ENCODE data around the gene TSSC4.

Gene TSSC4

GRCh38 chr11:2378527-2379210 lies 21.9 kb upstream of the TSSC4 start:
- H3K36me3 ChIP-seq: no peaks in the 10 kb centered on the region
- no peak for TF ChIP-seq CTCF (IDR thresholded peaks at IDR 0.05)
- H3K27ac ChIP-seq: no peak overlapping the region
- no peaks in the 10 kb centered on the region for H3K9me3 ChIP-seq
- H3K4me1 ChIP-seq (ENCODE audit: control insufficient read depth in 1 of 2, insufficient read depth in 1 of 2, low read depth in 1 of 2, low read length in 1 of 2): peaks cover 6 to 9% of the 10 kb centered on the region in 2 experiments
- H3K27me3 ChIP-seq: peaks cover 54% of the 10 kb centered on the region
- no peak overlapping the region for H3K4me3 ChIP-seq (ENCODE audit: low read depth in 1 of 2, low read length in 1 of 2)

DNA sequence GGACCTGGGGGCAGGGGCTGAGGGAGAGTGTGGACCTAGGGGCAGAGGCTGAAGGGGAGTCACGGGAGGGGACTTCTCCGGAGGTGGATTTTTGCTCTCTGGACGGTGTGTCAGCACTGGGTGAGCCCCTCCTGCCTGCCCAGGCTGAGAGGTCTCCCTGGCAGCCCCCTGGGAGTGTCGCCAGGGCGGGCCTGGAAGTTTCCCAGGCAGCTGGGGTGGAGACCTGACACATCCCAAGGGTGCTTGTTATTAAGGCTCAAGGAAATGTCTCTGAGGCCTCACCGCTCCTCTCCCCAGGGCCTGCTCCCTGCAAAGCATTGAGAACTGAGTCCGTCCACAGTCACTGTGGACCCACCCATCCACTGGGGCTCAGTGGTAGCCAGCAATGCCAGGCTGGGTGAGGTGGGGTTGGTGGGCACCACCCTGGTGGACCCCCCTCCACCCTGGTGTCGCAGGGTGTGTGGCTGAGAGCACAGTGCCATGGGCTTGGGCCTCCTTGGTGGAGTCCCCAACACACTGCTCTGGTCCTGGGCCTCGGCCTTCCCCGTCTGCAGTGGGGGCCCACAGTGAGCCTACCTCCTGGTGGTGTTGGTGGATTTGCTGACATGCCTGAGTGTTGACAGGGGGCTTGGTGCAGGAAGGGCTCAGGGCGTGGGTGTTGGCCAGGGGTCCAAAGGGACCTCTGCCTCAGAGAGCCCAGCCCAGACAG lies 20.9 kb upstream of the TSSC4 start:
- Histone ChIP-seq H3K4me3 (ENCODE audit: low read depth in 1 of 2, low read length in 1 of 2) (no peak overlapping the region), H3K4me1 (ENCODE audit: control insufficient read depth in 1 of 2, insufficient read depth in 1 of 2, low read depth in 1 of 2, low read length in 1 of 2) (peaks cover 6 to 9% of the 10 kb centered on the region in 2 experiments), H3K9me3 (no peaks in the 10 kb centered on the region), H3K27ac (no peak overlapping the region), H3K36me3 (no peaks in the 10 kb centered on the region), H3K27me3 (peaks cover 54% of the 10 kb centered on the region)
- no peak for TF ChIP-seq CTCF (IDR thresholded peaks at IDR 0.05)

GRCh38 chr11:2380396-2380795 lies 20.2 kb upstream of the TSSC4 start:
- H3K4me3 ChIP-seq (ENCODE audit: low read depth in 1 of 2, low read length in 1 of 2): no peak overlapping the region
- no peak for TF ChIP-seq CTCF (IDR thresholded peaks at IDR 0.05)
- no peaks in the 10 kb centered on the region for H3K36me3 ChIP-seq
- H3K9me3 ChIP-seq: no peaks in the 10 kb centered on the region
- peaks cover 50% of the 10 kb centered on the region for H3K27me3 ChIP-seq
- H3K4me1 ChIP-seq (ENCODE audit: control insufficient read depth in 1 of 2, insufficient read depth in 1 of 2, low read depth in 1 of 2, low read length in 1 of 2): peaks cover 6 to 9% of the 10 kb centered on the region in 2 experiments
- H3K27ac ChIP-seq: no peak overlapping the region

GRCh38 chr11:2380807-2381350 lies 19.7 kb upstream of the TSSC4 start:
- no peaks in the 10 kb centered on the region for H3K36me3 ChIP-seq
- H3K27ac ChIP-seq: no peak overlapping the region
- TF ChIP-seq CTCF (IDR thresholded peaks at IDR 0.05): no peak
- peaks cover 45% of the 10 kb centered on the region for H3K27me3 ChIP-seq
- H3K9me3 ChIP-seq: no peaks in the 10 kb centered on the region
- peaks cover 6 to 9% of the 10 kb centered on the region in 2 experiments for H3K4me1 ChIP-seq (ENCODE audit: control insufficient read depth in 1 of 2, insufficient read depth in 1 of 2, low read depth in 1 of 2, low read length in 1 of 2)
- H3K4me3 ChIP-seq (ENCODE audit: low read depth in 1 of 2, low read length in 1 of 2): no peak overlapping the region

GRCh38 chr11:2381494-2382128 lies 18.9 kb upstream of the TSSC4 start:
- no peaks in the 10 kb centered on the region for H3K9me3 ChIP-seq
- H3K4me3 ChIP-seq (ENCODE audit: low read depth in 1 of 2, low read length in 1 of 2): no peak overlapping the region
- TF ChIP-seq CTCF (IDR thresholded peaks at IDR 0.05): no peak
- no peak overlapping the region for H3K27ac ChIP-seq
- no peaks in the 10 kb centered on the region for H3K36me3 ChIP-seq
- peaks cover 6 to 9% of the 10 kb centered on the region in 2 experiments for H3K4me1 ChIP-seq (ENCODE audit: control insufficient read depth in 1 of 2, insufficient read depth in 1 of 2, low read depth in 1 of 2, low read length in 1 of 2)
- H3K27me3 ChIP-seq: peaks cover 38% of the 10 kb centered on the region

All from neutrophil (primary cell).